Activated CD4-positive, alpha-beta T cell treated with anti-CD3 and anti-CD28 coated beads for 36 hours (primary cell): ENCODE measurements around the gene ACAP2. TPM values are rescaled to one million over a fixed set of nuclear protein-coding genes. Genes with fewer than 3 reads are reported as not detected.
A peak's percentile ranks its signal among the peaks of the same experiment; 100 is the strongest.

Experiments
- ATAC-seq: fragments of 200-7000 bp; cut with Tn5 transposase; one replicate; pipeline ENCODE4 v1.10.0; 2021; ENCODE audit warnings: mild to moderate bottlenecking, moderate library complexity
- CTCF ChIA-PET: fragments of 350-600 bp; sonication (Branson Sonifier 250); formaldehyde crosslinking; loops from one replicate; lab custom pipeline; 2021; ENCODE audit warnings: antibody characterized with exemption; lab: Charles Lee
- POLR2A ChIA-PET: fragments of 350-600 bp; sonication (Branson Sonifier 250); formaldehyde crosslinking; loops from one replicate; lab custom pipeline; 2021; ENCODE audit warnings: antibody characterized with exemption, inconsistent platforms; lab: Charles Lee
- DNase-seq: peaks from one replicate; pipeline ENCODE4 v3.0.0-alpha.2; 2020
- H3K27ac Mint-ChIP-seq: one replicate; pipeline ENCODE4 v1.8.0; 2021; ENCODE audit warnings: mixed read lengths
- H3K27me3 Mint-ChIP-seq: one replicate; pipeline ENCODE4 v1.8.0; 2021; ENCODE audit warnings: mixed read lengths
- H3K36me3 Mint-ChIP-seq: one replicate; pipeline ENCODE4 v1.8.0; 2021; ENCODE audit warnings: low read depth, mixed read lengths
- H3K4me1 Mint-ChIP-seq: one replicate; pipeline ENCODE4 v1.8.0; 2021; ENCODE audit warnings: mixed read lengths
- H3K4me3 Mint-ChIP-seq: one replicate; pipeline ENCODE4 v1.8.0; 2021; ENCODE audit warnings: mild to moderate bottlenecking, moderate library complexity, mixed read lengths
- H3K9me3 Mint-ChIP-seq: one replicate; pipeline ENCODE4 v1.8.0; 2021; ENCODE audit warnings: low read depth, mixed read lengths
- intact Hi-C, 2 experiments: fragments of 100-400 bp; cut with DNase I in 1 of 2; cut with micrococcal nuclease in 1 of 2; formaldehyde crosslinking; loops; one replicate each; pipeline versions ENCODE4 v1.14.2 to v1.15.1; 2022 to 2024; cut with DNase I, micrococcal nuclease
- total RNA-seq, 2 experiments: library from RNA; stranded (reverse); gene quantifications; one replicate each; pipeline ENCODE4 v1.2.3, GENCODE V29; 2021

ACAP2 gene
- total RNA-seq, 2 experiments from 2014 or later: 43.7 to 51.9 TPM

GRCh38 chr3:195461594-195462307 lies 18.9 kb upstream of the ACAP2 start:
- ChIA-PET CTCF (interaction anchor here (0.6 to 2.5 kb wide), 3 partner anchors 191 to 779 kb away, joined by 3 to 11 read pairs (median 3); partner anchors contain the start of gene XXYLT1), POLR2A (interaction anchor here (0.6 kb wide), 1 partner anchor 21 kb away, joined by 3 read pairs; no protein-coding TSS in a partner anchor)
- Mint-ChIP-seq H3K4me3 (no peak overlapping the region), H3K36me3 (no peaks in the 10 kb centered on the region), H3K9me3 (no peaks in the 10 kb centered on the region), H3K27me3 (no peaks in the 10 kb centered on the region), H3K4me1 (peaks cover 9% of the 10 kb centered on the region), H3K27ac (no peak overlapping the region)
- intact Hi-C loops: loop anchor here in 1 of 2 experiments (5.0 kb wide), 1 partner anchor 114 kb away; no protein-coding TSS in a partner anchor
- DNase-seq (no peak), ATAC-seq (no peak)

- Mint-ChIP-seq H3K27ac (no peak overlapping the region), H3K4me1 (peaks cover 17% of the 10 kb centered on the region), H3K36me3 (no peaks in the 10 kb centered on the region), H3K4me3 (no peak overlapping the region), H3K9me3 (no peaks in the 10 kb centered on the region), H3K27me3 (no peaks in the 10 kb centered on the region)
- ChIA-PET POLR2A (interaction anchor here (0.6 kb wide), 1 partner anchor 61 kb away, joined by 3 read pairs; no protein-coding TSS in a partner anchor), CTCF (interaction anchor here (1.4 to 2.5 kb wide), 3 partner anchors 17 to 189 kb away, joined by 4 to 11 read pairs (median 4); partner anchors contain the start of genes ACAP2 and XXYLT1)
- DNase-seq (no peak), ATAC-seq (no peak)
- intact Hi-C loops: loop anchor here in 1 of 2 experiments (5.0 kb wide), 1 partner anchor 113 kb away; no protein-coding TSS in a partner anchor
These were observed 17.4 kb upstream of the ACAP2 start for GRCh38 chr3:195460091-195460713.

GRCh38 chr3:195458316-195458717 lies 15.5 kb upstream of the ACAP2 start:
- ChIA-PET POLR2A (no interaction called here), CTCF (no interaction called here)
- peaks cover 17% of the 10 kb centered on the region for H3K4me1 Mint-ChIP-seq
- no peak for DNase-seq
- no peaks in the 10 kb centered on the region for H3K27me3 Mint-ChIP-seq
- H3K9me3 Mint-ChIP-seq: peaks cover 5% of the 10 kb centered on the region
- intact Hi-C loops: no loop called here
- peak; percentile 91 for ATAC-seq
- peak overlapping the region; percentile 7 for H3K4me3 Mint-ChIP-seq
- peaks cover 1% of the 10 kb centered on the region for H3K36me3 Mint-ChIP-seq
- H3K27ac Mint-ChIP-seq: no peak overlapping the region

GRCh38 chr3:195455789-195456188 lies 13.0 kb upstream of the ACAP2 start:
- CTCF ChIA-PET: interaction anchor here (0.6 to 1.2 kb wide), 3 partner anchors 22 to 110 kb away, joined by 3 to 7 read pairs (median 3); no protein-coding TSS in a partner anchor
- H3K4me3 Mint-ChIP-seq: no peak overlapping the region
- H3K4me1 Mint-ChIP-seq: peaks cover 17% of the 10 kb centered on the region
- H3K27me3 Mint-ChIP-seq: no peaks in the 10 kb centered on the region
- H3K9me3 Mint-ChIP-seq: peaks cover 5% of the 10 kb centered on the region
- POLR2A ChIA-PET: no interaction called here
- intact Hi-C loops: no loop called here
- H3K27ac Mint-ChIP-seq: no peak overlapping the region
- peaks cover 1% of the 10 kb centered on the region for H3K36me3 Mint-ChIP-seq
- DNase-seq (no peak), ATAC-seq (no peak)

- CTCF ChIA-PET: interaction anchor here (0.6 kb wide), 1 partner anchor 1162 kb away, joined by 3 read pairs; no protein-coding TSS in a partner anchor
- H3K4me1 Mint-ChIP-seq: peaks cover 12% of the 10 kb centered on the region
- H3K27ac Mint-ChIP-seq: no peak overlapping the region
- intact Hi-C loops: no loop called here
- ATAC-seq: peak; percentile 42
- no peaks in the 10 kb centered on the region for H3K27me3 Mint-ChIP-seq
- H3K36me3 Mint-ChIP-seq: peaks cover 1% of the 10 kb centered on the region
- H3K9me3 Mint-ChIP-seq: peaks cover 5% of the 10 kb centered on the region
- POLR2A ChIA-PET: no interaction called here
- no peak for DNase-seq
- H3K4me3 Mint-ChIP-seq: no peak overlapping the region
These were observed 10.4 kb upstream of the ACAP2 start for GRCh38 chr3:195453236-195453635.

- CTCF ChIA-PET: interaction anchor here (0.7 kb wide), 2 partner anchors 139 to 186 kb away, joined by 3 read pairs; no protein-coding TSS in a partner anchor
- no peak for ATAC-seq
- POLR2A ChIA-PET: interaction anchor here (0.6 kb wide), 1 partner anchor 56 kb away, joined by 4 read pairs; no protein-coding TSS in a partner anchor
- H3K9me3 Mint-ChIP-seq: peaks cover 5% of the 10 kb centered on the region
- intact Hi-C loops: no loop called here
- H3K36me3 Mint-ChIP-seq: peaks cover 1% of the 10 kb centered on the region
- DNase-seq: no peak
- H3K4me1 Mint-ChIP-seq: peaks cover 9% of the 10 kb centered on the region
- H3K27ac Mint-ChIP-seq: no peak overlapping the region
- H3K27me3 Mint-ChIP-seq: no peaks in the 10 kb centered on the region
- H3K4me3 Mint-ChIP-seq: no peak overlapping the region
These were observed 8.7 kb upstream of the ACAP2 start for GRCh38 chr3:195451373-195452015.

- ChIA-PET POLR2A (no interaction called here), CTCF (interaction anchor here (0.7 kb wide), 1 partner anchor 138 kb away, joined by 3 read pairs; no protein-coding TSS in a partner anchor)
- Mint-ChIP-seq H3K27ac (no peak overlapping the region), H3K4me3 (no peak overlapping the region), H3K4me1 (peaks cover 10% of the 10 kb centered on the region), H3K27me3 (no peaks in the 10 kb centered on the region), H3K9me3 (peaks cover 5% of the 10 kb centered on the region), H3K36me3 (peaks cover 1% of the 10 kb centered on the region)
- intact Hi-C loops: no loop called here
- ATAC-seq (no peak), DNase-seq (no peak)
These were observed 8.0 kb upstream of the ACAP2 start for GRCh38 chr3:195450731-195451229.

GRCh38 chr3:195448205-195448875 lies 5.5 kb upstream of the ACAP2 start:
- Mint-ChIP-seq H3K4me3 (no peak overlapping the region), H3K4me1 (peaks cover 20% of the 10 kb centered on the region), H3K27me3 (no peaks in the 10 kb centered on the region), H3K9me3 (no peaks in the 10 kb centered on the region), H3K27ac (no peak overlapping the region), H3K36me3 (no peaks in the 10 kb centered on the region)
- intact Hi-C loops: loop anchor here in 1 of 2 experiments (10.0 kb wide), 1 partner anchor 764 kb away; the partner anchor contains the start of gene FAM43A
- CTCF ChIA-PET: no interaction called here
- DNase-seq (no peak), ATAC-seq (no peak)
- POLR2A ChIA-PET: no interaction called here

GRCh38 chr3:195447201-195447600 lies 4.4 kb upstream of the ACAP2 start:
- Mint-ChIP-seq H3K4me3 (no peak overlapping the region), H3K27ac (no peak overlapping the region), H3K27me3 (no peaks in the 10 kb centered on the region), H3K4me1 (peaks cover 22% of the 10 kb centered on the region), H3K9me3 (no peaks in the 10 kb centered on the region), H3K36me3 (no peaks in the 10 kb centered on the region)
- ChIA-PET POLR2A (no interaction called here), CTCF (interaction anchor here (0.6 to 1.2 kb wide), 2 partner anchors 10 to 21 kb away, joined by 3 to 4 read pairs; no protein-coding TSS in a partner anchor)
- DNase-seq: no peak
- intact Hi-C loops: loop anchor here in 1 of 2 experiments (10.0 kb wide), 1 partner anchor 762 kb away; the partner anchor contains the start of gene FAM43A
- no peak for ATAC-seq

- Mint-ChIP-seq H3K36me3 (no peaks in the 10 kb centered on the region), H3K27me3 (no peaks in the 10 kb centered on the region), H3K4me3 (no peak overlapping the region), H3K27ac (no peak overlapping the region), H3K9me3 (no peaks in the 10 kb centered on the region), H3K4me1 (peaks cover 22% of the 10 kb centered on the region)
- ChIA-PET CTCF (interaction anchor here (0.6 to 1.2 kb wide), 2 partner anchors 11 to 175 kb away, joined by 3 read pairs; partner anchors contain the start of gene XXYLT1), POLR2A (no interaction called here)
- ATAC-seq (no peak), DNase-seq (no peak)
- intact Hi-C loops: loop anchor here in 1 of 2 experiments (10.0 kb wide), 1 partner anchor 762 kb away; the partner anchor contains the start of gene FAM43A
These were observed 3.5 kb upstream of the ACAP2 start for GRCh38 chr3:195446359-195446758.
